IPS-18a (cell line): ENCODE data around the gene NRARP.
A peak's percentile ranks its signal among the peaks of the same experiment; 100 is the strongest.

Experiments used
- H3K27ac ChIP-seq: one replicate; pipeline ENCODE4 v1.5.1; 2013; ENCODE audit warnings: low read length
- H3K27me3 ChIP-seq: one replicate; pipeline ENCODE4 v1.6.1; 2013; ENCODE audit warnings: mild to moderate bottlenecking, low read length; ENCODE audit not compliant: control insufficient read depth, insufficient read depth
- H3K36me3 ChIP-seq: one replicate; pipeline ENCODE4 v1.6.1; 2013; ENCODE audit warnings: low read depth, low read length; ENCODE audit not compliant: control insufficient read depth
- H3K4me1 ChIP-seq: one replicate; pipeline ENCODE4 v1.6.1; 2013; ENCODE audit warnings: low read depth, low read length; ENCODE audit not compliant: control insufficient read depth
- H3K4me3 ChIP-seq: one replicate; pipeline ENCODE4 v1.5.1; 2013; ENCODE audit warnings: low read length
- H3K9ac ChIP-seq: one replicate; pipeline ENCODE4 v1.6.1; 2013; ENCODE audit warnings: mild to moderate bottlenecking, low read length, moderate library complexity
- H3K9me3 ChIP-seq: one replicate; pipeline ENCODE4 v1.6.1; 2013; ENCODE audit warnings: low read depth, low read length; ENCODE audit not compliant: control insufficient read depth

NRARP gene

DNA sequence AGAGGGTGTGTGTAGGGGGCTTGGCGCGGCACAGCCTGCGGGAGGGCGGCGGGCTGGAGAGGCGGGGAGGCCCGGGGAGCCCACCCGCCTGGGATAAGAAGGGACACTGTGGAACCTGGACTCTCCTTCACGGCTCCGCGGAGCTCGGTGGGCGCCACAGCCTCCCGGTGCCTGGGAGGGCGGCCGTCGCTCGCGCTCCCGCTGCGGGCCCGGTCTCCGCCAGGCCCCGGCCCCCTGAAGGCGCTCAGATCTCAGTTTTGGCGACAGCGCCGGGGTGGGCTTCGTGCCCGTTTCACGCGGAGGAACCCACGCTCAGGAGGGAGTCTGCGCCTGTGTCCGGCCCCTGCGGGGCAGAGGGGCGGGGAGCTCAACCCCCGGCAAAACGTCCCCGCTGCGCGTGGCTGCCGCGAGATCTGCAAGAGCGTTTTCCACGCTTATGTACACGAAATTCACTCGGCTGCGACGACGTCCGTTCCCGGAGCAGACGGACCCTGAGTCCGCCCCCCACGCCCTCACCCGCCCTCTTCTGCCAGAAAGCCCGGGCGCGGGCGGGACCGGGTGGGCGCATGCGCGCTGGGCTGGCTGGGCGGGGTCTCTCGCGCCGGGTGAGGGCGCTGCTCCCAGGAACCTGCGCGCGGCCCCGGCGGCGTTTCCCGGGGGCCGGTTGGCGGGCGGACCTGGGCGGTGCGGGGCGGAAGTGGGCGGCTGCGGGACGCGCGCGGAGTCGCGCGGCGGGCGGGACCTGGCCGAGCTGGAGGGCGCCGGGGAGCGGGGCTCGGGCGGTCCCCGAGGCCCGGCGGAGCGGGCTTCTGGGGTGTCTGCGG lies 47.2 kb downstream of the NRARP start, which contains the start of gene NELFB:
Gene NELFB, plus strand, starts transcription at position 704 of the 824 bp plus-strand sequence.
- Histone ChIP-seq H3K9me3 (no peaks in the 10 kb centered on the region), H3K4me3 (peak within 1 kb of the TSS; percentile 89), H3K27ac (no peak within 1 kb of the TSS), H3K27me3 (peaks cover 14% of the 10 kb centered on the region), H3K36me3 (peaks cover 19% of the 10 kb centered on the region), H3K9ac (peak within 1 kb of the TSS; percentile 56), H3K4me1 (peaks cover 6% of the 10 kb centered on the region)

DNA sequence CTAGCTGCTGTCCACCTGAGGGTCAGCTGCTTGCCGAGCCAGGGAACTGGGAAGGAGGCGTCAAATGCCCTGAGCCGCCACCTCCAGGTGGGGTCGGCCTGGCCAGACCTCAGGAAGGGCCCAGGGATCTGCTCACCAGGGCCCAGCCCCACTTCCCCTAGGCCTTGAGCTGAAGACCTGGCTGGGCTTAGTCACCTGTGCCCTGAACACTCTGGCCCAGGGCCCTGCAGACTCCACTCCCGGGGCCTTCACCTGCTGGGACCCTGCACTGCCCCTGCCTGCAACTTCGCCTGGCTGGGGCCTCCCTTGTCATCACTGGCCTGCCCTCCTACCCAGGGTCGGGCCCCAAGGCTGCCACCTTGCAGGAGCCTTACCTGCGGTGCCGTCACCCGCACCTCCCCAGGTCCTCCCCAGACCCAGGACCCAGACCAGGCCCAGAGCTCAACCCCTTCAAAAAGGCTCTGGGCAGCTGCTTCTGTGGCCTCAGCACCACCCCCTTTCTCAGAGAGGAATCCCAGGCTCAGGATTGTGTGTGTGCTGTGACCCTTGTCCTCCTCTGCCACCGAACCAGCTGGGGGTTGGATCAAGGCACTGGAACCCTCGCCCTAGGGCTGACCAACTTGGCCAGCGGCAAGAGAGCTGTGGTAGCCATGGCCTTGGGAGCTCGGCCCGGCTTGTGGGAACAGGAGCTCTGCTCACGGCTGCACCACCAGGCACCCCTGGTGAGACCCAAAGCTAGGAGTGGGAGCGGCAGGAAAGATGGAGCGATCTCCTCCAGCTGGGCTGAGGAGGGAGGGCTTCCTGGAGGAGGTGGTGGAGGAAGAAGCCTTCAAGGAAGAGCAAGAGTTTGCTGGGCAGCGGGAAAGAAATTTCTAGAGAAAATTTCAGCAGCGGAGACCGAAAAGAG lies 48.1 kb downstream of the NRARP start:
- Histone ChIP-seq H3K27ac (no peak overlapping the region), H3K27me3 (peaks cover 18% of the 10 kb centered on the region), H3K36me3 (peaks cover 14% of the 10 kb centered on the region), H3K4me1 (peaks cover 6% of the 10 kb centered on the region), H3K9me3 (no peaks in the 10 kb centered on the region), H3K4me3 (peak overlapping the region; percentile 89), H3K9ac (no peak overlapping the region)

DNA sequence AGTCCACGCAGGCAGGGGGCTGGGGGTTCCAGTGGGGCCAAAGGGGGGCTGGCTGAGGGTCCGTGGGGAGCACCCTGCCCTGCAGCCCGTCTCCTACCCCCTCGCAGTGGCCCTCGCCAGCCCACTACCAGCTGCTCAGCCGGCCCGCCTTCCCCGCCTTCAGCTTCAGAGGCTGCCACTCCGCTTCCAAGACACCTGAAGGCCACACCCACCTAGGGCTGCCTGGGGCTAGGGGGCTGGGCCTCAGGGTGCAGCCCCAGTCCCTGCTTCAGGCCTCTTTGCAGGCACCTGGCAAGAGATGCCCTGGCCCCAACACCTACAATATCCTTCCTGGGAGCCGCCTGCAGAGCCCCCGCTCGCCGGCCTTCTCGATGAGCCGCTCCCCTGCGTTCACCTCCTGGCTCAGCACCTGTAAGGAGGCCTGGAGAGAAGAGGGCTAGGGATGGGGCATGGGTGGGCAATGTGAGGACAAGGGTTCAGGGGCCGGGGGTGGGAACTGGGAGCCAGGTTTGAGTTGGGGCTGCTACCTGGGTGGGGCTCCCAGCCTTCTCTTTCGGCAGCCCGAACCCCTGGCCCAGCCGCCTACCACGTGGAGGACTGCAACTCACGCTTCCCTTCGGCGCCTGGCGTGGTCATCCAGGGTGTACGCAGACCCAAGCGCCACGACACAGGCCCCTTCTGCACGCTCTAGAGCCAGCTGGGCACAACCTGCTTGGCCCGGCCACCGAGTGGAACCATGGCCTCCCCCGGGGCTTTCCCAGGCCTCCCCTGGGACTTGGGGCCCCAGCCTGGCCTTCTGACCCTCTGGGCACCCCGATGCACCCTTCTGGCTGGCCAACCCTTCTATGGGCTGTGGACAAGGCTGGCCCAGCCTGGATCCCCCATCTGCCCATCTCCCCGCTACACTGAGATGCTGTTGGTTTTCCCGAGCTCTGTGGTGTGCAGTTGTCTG lies 49.2 kb downstream of the NRARP start:
- Histone ChIP-seq H3K9ac (no peak overlapping the region), H3K4me3 (no peak overlapping the region), H3K27ac (no peak overlapping the region), H3K4me1 (peaks cover 6% of the 10 kb centered on the region), H3K27me3 (peaks cover 18% of the 10 kb centered on the region), H3K9me3 (no peaks in the 10 kb centered on the region), H3K36me3 (peaks cover 6% of the 10 kb centered on the region)

DNA sequence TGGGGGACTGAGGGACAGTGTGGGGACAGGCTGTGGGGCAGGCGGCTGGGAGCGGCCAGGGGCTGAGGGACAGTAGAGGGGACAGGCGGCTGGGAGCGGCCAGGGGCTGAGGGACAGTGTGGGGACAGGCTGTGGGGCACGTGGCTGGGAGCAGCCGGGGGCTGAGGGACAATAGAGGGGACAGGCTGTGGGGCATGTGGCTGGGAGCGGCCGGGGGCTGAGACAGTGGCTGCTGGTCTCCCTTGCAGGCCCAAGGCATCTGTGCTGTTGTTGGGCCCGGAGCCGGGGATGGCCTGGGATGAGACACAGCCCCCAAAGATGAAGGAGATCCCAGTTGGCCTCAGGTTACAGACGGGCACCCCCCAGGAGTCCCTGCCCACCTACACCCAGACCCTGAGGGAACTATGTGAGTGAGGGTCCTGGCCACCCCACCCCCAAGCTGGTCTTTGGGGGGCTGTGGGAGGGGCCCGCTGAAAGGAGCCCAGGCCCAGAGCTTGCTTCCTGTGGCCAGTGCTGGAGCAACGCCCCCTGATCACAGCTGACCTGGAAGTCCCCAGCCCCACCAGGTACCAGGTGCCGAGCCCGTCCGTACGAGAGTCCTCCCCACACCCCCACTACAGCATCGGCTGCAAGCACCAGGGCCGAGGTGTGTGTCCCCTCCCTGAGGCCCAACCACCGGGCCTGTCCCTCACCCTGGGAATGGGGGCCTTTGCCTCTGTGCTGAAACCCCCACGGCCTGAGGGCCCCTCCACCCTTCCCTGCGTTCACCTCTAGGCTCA lies 50.4 kb downstream of the NRARP start:
- H3K9me3 ChIP-seq = no peaks in the 10 kb centered on the region
- peaks cover 18% of the 10 kb centered on the region for H3K27me3 ChIP-seq
- no peak overlapping the region for H3K9ac ChIP-seq
- H3K36me3 ChIP-seq = peaks cover 2% of the 10 kb centered on the region
- peaks cover 6% of the 10 kb centered on the region for H3K4me1 ChIP-seq
- H3K27ac ChIP-seq = no peak overlapping the region
- H3K4me3 ChIP-seq = no peak overlapping the region

DNA sequence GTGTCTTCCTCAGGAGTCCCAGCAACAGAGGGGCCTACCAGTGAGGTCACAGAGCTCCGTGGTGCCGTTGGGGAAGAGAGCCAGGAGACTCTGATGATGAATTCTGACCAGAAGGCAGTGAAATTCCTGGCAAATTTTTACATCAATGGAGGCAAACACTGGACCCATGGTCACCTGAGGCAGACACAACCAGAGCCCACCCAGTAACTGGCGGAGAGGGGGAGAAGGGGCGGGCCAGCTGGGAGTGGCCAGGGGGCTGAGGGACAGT lies 50.9 kb downstream of the NRARP start, which contains the start of gene STPG3:
Gene STPG3, plus strand, starts transcription at position 93 of the 268 bp plus-strand sequence. Its CDS starts 1 bp downstream, at position 94.
- no peak within 1 kb of the TSS for H3K4me3 ChIP-seq

DNA sequence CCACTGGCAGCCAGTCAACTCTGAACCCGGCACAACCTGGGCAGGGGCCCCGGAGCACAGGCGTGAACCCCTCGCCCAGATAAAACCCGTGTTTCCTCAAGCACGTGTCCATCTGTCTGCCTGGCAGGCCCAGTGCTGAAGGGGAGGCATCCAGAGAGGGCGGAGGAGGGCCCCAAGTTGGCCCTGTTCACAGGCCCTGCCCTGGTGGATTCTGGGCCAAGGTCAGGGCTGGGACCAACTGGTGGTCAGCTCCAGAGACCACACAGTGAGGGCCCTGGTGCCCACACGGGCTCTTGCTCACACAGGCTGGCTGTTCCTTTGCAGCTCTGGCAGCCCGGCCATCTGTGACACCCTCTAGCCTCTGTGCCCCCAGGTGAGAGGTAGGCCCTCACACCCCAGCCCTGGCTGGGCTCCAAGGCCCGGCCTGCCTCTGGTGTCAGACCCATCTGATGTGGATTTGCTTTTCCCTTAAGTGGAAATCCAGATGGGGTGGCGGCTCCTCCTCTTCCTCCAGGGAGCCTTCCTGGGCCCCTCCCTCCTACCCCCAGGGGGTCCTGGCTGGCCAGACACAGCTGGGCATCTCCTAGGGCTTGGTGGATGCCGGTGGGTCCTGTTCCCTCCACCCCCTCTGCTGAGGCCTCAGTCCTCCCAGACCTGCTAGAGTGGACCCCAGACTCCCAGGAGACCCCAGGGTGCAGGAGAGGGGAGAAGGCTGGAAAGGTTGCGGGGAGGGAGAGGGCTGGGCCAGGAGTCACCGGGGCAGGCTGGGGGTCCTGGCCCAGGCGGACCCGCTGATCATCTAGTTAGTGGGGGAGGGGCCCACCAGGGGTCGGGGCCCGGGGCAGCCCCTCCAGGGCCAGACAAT lies 51.5 kb downstream of the NRARP start:
- Histone ChIP-seq H3K27ac (no peak overlapping the region), H3K4me3 (no peak overlapping the region), H3K9me3 (no peaks in the 10 kb centered on the region), H3K27me3 (peaks cover 18% of the 10 kb centered on the region), H3K9ac (no peak overlapping the region), H3K36me3 (no peaks in the 10 kb centered on the region), H3K4me1 (peaks cover 6% of the 10 kb centered on the region)

More for the DNA sequence above, 50.9 kb downstream of the NRARP start, which contains the start of gene STPG3:
- Histone ChIP-seq H3K9ac (no peak within 1 kb of the TSS), H3K4me1 (peaks cover 6% of the 10 kb centered on the region), H3K27ac (no peak within 1 kb of the TSS), H3K27me3 (peaks cover 18% of the 10 kb centered on the region), H3K9me3 (no peaks in the 10 kb centered on the region), H3K36me3 (no peaks in the 10 kb centered on the region)
